Erythroblast (primary cell): ENCODE data around the gene SCGB1C2.

Experiments used
- DNase-seq, 2 experiments: peaks; one replicate each; lab custom pipeline; 2025; lab: John Stamatoyannopoulos, UW
- GATA1 ChIP-seq: IDR thresholded peaks from 2 replicates; pipeline ENCODE4 v1.6.1; 2011; ENCODE audit warnings: low read depth, mild to moderate bottlenecking, control low read depth, low read length, moderate library complexity
- POLR2A ChIP-seq: IDR thresholded peaks from 2 replicates; pipeline ENCODE4 v1.6.1; 2011; ENCODE audit warnings: mild to moderate bottlenecking, low read length

The SCGB1C2 gene

DNA sequence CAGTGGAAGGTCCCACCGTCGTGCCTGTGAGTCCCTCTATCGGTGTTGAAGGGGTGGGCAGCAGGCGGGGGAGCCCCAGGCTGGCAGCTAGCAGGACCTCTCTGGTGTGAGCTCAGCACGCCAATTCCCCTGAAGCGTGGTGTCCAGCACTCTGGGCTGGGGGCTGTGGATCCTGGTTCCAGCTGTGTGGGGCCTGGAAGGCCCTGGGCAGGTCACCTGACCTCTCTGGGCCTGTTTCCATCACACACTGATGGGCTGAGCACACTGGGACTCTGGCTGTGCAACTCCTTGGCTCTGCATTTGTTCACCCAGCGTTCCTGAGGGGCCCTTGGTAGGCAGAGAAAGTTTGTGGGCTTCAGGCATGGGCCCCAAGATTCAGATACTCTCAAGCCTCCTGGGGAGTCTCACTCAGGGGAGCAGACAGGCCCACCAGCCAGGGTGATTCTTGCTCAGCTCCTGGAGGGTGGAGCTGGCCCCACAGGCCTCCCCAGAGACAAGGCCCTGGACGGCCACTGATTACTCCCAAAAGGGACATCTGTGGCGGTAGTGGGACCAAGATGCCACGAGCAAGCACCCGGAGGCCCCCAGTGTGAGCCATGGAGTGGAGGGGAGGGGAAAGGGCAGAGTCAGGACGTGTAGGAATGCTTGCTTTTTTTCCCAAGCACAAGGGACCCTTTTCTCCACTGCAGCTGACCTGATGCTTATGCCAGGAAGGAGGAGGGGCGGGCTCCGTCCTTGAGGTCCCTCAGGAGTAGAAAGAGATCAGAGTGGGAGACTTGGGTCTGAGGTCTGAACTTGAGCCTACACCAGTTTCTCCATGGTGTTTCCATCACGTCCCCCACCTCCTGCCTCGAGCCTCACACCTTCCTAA lies 8.5 kb downstream of the SCGB1C2 start:
- TF ChIP-seq GATA1 (no peak), POLR2A (no peak)
- DNase-seq: no peak

DNA sequence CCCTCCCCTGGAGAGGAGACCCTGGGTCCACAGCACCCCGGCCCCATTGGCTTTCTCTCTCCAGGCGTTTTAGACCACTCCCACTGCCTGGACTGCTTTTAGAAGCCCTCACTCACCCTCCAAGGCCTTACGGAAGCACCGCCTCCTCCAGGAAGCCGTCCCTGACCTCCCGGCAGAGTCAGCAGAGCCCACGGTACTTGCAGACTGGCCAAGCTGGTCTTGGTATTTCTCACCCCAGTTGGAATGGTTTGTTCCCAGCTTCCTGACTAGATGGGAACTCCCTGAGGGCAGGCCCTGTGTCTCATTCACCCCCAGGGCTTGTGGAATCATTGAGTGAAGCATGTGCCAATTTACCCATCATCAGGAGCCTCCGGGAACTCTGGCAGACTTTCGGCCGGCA lies 9.2 kb downstream of the SCGB1C2 start:
- DNase-seq: no peak
- TF ChIP-seq GATA1 (no peak), POLR2A (no peak)

DNA sequence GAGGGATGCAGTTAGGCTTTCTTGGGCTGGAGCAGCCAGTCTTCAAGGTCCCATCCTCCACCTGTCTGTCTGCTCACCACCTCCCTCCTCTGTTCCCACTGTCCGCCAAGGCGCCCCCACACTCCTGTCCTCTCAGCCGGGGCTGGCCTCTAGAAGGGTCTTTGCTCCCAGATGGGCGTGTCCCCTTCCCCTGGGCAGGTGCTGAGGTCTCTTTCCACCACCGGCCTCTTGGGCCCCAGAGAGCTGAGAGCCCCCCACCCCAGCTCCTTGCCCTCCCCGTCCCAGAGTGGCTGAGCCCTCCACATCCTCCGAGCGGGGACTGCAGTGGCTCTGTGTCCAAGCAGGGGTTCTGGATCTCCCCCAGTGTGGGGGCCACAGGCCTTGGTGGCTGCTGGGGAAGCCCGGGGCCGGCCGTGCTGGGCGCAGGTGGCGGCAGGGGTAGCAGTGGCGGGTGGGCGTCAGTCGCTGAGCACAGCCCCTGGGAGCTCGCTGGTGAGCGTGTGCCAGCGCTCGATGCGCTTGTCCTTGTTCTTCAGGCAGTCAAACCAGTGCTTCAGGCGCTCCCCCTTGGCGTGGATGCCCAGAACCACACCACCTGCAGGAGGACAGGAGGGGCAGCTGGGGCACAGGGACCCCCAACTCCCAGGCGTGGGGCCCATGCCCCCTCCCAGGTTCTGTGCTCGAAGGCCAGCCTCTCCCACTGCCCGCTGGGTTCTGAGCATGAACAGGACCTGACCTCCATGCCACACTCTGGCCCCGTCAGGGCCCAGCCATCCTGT lies 9.8 kb downstream of the SCGB1C2 start:
- TF ChIP-seq GATA1 (no peak), POLR2A (no peak)
- no peak for DNase-seq

DNA sequence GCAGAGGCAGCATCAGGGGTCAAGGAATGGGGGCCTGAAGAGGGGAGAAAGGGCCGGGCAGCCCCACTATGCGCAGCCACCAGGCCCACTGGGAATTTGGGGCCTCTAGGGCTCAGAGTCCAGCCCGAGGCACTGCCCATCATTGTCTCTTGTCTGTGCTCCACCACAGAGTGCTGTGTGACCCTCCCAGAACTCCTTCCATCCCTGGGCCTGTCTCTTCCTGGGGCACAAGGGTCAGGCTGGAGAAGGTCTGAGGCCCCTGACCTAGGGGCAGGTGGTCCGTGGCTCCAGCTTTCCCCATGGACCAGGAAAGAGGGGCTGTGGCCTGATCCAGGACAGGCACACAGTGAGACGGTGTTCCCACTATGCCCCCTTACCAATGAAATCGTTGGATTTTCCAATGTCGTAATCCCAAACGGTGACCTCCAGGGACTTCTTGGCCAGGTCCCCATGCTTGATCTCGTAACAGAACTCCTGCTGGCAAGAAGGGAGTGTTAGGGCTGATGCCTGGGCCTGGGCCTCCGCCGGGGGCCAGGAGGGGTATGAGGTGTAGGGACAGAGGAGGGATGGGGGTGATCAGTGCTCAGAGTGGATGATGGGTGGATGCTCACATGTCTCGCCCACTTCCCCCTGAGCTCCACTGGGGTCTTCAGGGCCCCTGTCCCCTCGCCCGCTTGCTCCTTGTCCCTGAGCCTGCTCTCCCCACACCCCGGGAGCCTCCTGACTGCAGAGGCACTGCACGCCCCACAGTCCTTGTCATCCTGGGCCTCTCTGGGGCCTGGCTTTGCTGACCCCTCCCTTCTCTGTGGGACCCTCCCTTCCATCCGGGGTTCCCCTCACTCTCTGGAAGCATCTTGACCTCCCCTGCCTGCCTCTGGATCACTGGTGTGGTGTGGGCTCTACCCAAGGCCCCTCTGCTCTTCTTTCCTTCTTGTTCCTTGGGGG lies 10.7 kb downstream of the SCGB1C2 start:
- no peak for DNase-seq
- TF ChIP-seq POLR2A: no peak
- no peak for TF ChIP-seq GATA1

DNA sequence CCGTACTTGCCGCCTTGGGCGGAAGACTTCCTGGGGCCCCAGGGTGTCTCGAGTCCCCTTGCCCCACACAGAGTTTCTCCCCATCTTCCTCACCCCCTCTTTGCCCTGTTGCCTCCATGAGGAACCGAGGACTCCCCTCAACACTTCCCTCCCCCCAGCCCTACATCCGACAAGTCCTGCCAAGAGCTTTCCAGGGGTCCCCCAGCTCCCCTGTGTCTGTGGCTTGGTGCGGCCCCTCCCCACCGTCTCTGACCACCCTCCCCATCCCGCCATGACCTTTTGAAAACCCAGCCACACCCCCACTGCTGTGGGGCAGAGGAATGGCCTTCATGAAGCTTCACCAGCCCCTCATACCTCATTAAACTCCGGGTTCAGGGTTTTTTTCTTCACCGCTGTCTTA lies 11.4 kb downstream of the SCGB1C2 start:
- DNase-seq: no peak
- no peak for TF ChIP-seq POLR2A
- no peak for TF ChIP-seq GATA1

DNA sequence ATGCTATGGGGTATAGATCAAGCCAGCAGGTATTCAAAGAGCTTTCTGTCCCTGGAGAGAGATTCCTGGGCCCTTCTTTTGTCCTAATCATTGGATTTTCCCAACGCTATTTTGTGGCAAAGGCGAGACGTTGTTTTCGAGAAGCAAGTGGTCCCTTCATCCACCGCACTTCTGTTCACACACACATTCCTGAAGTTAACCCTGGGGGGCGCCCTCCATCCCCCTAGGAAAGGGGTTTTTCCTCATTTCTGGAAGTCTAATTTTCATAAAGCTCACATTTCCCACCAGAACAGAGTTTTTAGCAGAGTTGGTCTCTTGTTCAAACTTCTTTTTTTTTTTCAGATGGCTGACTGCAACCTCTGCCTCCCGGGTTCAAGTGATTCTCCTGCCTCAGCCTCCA lies 11.9 kb downstream of the SCGB1C2 start:
- no peak for TF ChIP-seq GATA1
- TF ChIP-seq POLR2A: no peak

DNA sequence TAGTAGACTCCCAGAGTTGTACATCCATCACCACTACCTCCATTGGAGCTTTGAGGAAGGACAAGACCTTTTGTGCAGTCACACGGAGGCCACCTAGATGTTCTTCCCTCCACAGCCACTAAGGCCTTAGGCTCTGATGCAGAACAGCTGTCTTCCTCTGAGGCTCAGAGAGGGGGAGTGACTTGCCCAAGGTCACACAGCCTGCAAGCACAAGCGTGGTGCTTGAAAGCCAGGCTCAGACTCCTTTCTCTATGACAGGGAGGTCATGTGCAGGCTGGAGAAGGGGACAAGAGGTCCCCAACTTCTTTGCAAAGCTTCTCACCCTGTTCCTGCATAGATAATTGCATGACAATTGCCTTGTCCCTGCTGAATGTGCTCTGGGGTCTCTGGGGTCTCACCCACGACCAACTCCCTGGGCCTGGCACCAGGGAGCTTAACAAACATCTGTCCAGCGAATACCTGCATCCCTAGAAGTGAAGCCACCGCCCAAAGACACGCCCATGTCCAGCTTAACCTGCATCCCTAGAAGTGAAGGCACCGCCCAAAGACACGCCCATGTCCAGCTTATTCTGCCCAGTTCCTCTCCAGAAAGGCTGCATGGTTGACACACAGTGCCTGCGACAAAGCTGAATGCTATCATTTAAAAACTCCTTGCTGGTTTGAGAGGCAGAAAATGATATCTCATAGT lies 12.7 kb downstream of the SCGB1C2 start:
- DNase-seq: no peak
- no peak for TF ChIP-seq GATA1
- TF ChIP-seq POLR2A: no peak

More for the DNA sequence above, 11.9 kb downstream of the SCGB1C2 start:
- no peak for DNase-seq

DNA sequence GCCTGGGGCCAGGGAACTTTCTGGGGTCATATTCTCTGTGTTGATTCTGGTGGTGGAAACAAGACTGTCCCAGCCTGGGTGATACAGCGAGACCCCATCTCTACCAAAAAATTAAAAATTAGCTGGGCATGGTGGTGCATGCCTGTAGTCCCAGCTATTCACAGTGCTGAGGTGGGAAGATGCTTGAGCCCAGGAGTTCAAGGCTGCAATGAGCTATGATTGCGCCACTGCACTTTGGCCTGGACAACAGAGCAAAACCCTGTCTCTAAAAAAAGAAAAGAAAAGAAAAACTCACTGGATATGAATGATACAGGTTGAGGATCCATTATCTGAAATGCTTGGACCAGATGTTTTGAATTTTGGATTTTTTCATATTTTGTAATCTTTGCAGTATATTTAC lies 13.6 kb downstream of the SCGB1C2 start:
- TF ChIP-seq GATA1 (no peak), POLR2A (no peak)
- DNase-seq: no peak

DNA sequence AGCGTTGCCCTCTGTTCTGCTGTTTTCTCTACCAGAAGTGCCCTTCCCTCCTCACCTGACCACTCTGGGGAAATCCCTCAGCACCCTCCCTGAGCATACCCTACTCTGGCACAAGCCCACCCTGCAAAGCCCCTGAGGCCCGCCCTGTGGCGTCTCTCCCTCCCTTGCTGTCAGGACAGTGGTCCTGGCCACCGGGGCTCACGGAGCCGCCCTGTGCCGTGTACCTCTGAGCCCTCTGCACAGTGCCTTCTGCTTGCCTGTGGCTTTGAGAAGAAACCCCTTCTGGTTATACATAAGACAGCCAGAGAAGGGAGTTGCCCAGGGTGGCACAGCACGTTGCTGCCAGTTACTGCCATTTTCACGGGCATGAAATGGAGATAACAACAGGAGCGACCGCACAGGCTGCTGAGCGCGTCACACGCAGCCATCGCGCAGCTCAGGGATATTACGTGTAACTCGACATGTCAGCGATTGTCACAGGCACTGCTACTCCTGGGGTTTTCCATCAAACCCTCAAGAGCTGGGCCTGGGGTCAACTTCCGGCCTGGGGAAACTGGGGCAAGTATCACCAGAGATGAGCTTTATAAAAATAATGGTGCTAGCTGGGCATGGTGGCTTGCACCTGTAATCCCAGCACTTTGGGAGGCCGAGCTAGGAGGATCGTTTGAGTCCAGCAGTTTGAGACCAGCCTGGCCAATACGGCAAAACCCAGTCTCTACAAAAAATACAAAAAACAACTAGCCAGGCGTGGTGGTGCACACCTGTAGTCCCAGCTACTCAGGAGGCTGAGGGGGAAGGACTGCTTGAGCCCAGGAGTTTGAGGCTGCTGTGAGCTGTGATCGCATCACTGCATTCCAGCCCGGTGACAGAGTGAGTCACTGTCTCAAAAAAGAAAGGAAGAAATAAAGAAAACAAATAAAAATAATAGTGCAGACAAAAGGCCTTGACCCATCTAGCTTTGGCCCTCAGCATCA lies 14.8 kb downstream of the SCGB1C2 start:
- TF ChIP-seq POLR2A: no peak
- TF ChIP-seq GATA1: no peak
- DNase-seq: no peak

DNA sequence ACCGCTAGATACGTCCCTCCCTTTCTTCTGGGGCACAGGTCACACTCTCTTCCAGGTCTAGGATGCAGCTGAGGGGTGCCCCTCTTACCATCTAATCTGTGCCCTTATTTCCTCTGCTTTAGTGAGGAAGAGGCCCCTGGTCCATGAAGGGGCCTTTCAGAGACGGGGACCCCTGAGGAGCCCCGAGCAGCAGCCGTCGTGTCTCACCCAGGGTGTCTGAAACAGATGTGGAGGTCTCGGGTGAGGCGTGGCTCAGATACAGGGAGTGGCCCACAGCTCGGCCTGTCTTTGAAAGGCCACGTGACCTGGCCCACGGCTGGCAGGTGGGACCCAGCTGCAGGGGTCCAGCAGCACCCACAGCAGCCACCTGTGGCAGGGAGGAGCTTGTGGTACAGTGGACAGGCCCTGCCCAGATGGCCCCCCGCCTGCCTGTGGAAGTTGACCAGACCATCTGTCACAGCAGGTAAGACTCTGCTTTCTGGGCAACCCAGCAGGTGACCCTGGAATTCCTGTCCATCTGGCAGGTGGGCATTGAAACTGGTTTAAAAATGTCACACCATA lies 15.6 kb downstream of the SCGB1C2 start:
- DNase-seq: no peak
- TF ChIP-seq POLR2A (no peak), GATA1 (no peak)

DNA sequence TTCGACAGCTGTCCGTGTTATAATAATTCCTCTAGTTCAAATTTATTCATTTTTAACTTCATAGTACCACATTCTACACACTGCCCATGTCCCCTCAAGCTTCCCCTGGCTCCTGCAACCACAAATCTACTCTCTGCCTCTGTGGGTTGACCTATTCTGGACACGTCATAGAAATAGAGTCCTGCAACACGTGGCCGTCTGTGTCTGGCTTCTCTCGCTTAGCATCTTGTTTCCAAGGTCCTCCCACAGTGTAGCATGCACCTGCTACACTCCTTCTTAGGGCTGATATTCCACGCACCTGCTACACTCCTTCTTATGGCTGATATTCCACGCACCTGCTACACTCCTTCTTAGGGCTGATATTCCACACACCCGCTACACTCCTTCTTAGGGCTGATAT lies 16.5 kb downstream of the SCGB1C2 start:
- TF ChIP-seq POLR2A (no peak), GATA1 (no peak)
- DNase-seq: no peak

DNA sequence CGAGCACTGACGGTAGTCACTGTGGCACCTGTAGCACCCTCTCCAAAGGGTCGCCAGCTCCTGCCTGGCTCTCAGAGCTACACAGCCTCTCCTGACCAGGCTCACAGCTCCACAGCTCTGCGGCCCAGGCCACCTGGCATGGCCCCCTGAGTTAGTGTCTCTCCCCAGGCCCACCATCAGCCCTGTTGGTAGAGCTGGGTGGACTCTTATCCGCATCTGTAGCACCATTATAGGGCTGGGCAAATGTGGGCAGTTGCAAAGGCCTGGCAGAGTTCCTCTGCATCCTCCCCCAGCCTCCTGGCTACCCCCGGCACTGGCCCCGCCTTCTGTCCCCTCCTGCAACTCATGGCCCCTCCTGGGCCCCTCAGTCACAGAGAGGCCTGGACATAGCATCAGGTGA lies 18.2 kb downstream of the SCGB1C2 start:
- no peak for DNase-seq
- no peak for TF ChIP-seq GATA1
- no peak for TF ChIP-seq POLR2A

DNA sequence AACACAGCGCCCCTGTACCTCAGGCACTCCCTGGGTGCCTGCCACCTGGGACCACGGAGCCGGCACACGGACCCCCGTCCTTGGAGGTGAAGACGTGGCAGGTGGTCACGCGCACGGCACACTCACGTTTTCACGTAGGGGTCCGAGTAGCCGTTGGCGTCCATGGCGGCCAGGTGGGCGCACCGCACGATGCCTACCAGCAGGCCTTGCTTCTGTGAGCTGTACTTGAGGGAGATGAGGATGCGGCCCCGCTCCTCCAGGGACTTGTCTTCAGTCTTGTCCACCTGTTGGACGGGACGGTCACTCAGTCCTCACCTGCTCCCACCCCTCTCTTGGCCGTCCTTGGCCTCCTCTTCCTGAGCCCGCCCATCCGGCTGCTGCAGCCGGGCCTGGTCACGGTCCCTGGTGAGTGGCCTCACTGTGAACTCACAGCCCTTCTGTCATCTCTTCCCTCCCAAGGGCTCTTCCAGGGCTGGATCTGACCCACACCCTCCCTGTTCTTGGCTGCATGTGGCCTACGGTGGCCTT lies 18.8 kb downstream of the SCGB1C2 start:
- no peak for DNase-seq
- TF ChIP-seq POLR2A: no peak
- no peak for TF ChIP-seq GATA1
